COR-L47 (cell line): ENCODE measurements around the gene APOL4.
"Not testable (repeated sequence)": the region's sequence is repeated elsewhere in the genome, so short reads cannot be mapped to it uniquely, and the experiment has no call there.

Experiments used
- DNase-seq: peaks from one replicate; lab custom pipeline; 2025; lab: John Stamatoyannopoulos, UW

APOL4 gene, protein sequence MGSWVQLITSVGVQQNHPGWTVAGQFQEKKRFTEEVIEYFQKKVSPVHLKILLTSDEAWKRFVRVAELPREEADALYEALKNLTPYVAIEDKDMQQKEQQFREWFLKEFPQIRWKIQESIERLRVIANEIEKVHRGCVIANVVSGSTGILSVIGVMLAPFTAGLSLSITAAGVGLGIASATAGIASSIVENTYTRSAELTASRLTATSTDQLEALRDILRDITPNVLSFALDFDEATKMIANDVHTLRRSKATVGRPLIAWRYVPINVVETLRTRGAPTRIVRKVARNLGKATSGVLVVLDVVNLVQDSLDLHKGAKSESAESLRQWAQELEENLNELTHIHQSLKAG

GRCh38 chr22:36201630-36202319 is at the start of gene APOL4:
TSS of gene APOL4 (minus strand) at chr22:36201809. CDS start at chr22:36201734, 75 bp downstream.
- peak; percentile 78 for DNase-seq

- not testable (repeated sequence) for DNase-seq
Observed at GRCh38 chr22:36250292-36250960, 48.8 kb upstream of the APOL4 start.

DNA sequence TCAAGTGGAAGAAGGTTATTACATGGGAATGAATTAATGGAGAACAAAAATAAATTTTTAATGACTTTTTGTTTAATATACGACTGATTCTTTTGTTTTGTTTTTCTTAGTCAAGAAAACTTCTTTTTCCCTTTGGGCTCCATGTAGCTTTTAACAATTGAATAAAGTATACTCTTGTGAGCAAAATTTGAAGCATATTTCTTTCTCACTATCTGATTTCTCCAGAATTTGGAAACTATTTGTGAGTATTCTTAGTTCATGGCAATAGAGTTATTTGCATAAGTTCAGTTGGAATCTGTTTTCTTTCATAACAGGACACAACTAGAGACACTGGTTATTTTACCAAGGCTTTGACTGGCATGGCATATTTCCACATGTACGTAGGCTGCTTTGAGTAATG is 47.6 kb upstream of the APOL4 start:
- no peak for DNase-seq

GRCh38 chr22:36247955-36248354 is 46.3 kb upstream of the APOL4 start:
- no peak for DNase-seq

- no peak for DNase-seq
Observed at GRCh38 chr22:36246718-36247117, 45.1 kb upstream of the APOL4 start.

DNA sequence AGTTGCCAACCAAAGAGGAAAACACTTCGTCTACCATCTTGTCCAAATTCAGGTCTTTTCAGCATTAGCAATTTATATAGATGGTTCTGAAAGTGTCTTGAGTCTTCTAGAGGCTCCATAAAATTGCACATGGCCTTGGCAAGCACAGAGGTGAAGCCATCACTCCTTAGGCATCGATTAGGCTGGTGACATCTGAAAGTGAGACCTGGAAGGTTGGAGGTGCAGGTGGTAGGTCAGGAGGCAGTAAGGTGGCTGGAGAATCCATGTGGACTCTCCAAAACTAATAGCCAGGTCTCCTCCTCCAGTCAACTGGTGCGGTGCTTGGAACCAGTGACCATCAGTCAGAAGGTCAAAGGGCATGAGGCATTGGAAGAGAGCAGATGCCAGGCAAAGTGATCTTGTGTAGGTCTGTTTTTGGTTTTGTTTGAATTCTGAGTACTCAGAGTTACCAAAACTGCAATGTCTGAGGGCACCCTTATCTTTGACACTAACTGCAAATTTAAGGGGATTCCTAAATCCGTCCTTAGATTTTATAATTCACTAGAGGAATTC is 44.3 kb upstream of the APOL4 start:
- no peak for DNase-seq

- no peak for DNase-seq
Observed at GRCh38 chr22:36244522-36245391, 43.1 kb upstream of the APOL4 start.

- no peak for DNase-seq
Observed at GRCh38 chr22:36243986-36244385, 42.4 kb upstream of the APOL4 start.

DNA sequence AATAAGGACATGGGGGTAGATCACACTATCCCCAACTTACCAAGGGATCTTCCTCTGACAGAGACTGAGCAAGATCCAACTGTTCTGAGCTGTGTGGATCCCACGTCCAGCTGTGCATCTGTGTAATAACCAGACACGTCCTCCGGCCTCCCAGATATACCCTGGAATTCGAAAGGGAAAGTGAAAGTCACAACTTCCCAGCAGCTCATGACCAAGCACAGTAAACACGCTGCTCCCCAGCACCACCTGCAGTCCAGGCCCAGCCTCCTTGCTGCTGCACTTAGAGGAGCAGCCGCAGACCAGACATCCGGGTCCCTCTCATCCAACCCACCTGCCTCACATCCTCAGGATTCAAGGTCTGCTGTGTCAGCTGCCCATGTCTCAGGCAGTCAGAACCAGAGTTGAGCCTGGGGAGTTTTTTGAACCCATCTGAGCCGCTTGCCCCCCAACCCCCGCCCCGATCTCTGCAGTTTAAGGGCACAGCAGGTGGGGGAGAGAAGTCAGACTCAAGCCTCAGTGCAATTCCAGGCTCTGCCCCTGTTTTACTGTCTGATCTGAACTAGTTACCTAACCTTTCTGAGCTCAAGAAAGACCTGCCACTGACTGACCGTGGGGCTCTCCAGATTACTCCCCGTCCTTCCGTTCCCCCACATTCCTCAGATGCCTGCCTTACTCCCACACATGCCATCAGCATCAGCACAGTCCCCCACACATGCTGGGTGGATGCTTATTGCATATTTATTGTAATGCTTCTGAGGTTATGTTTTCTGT is 38.0 kb upstream of the APOL4 start, which contains the start of gene APOL2:
TSS of gene APOL2 (minus strand) at position 127 of the 771 bp plus-strand sequence. CDS start 6,365 bp downstream, outside the sequence.
- peak; percentile 91 for DNase-seq

- no peak for DNase-seq
Observed at GRCh38 chr22:36239150-36239400, 37.5 kb upstream of the APOL4 start.

- peak; percentile 37 for DNase-seq
Observed at GRCh38 chr22:36238373-36239149, 37.0 kb upstream of the APOL4 start.

GRCh38 chr22:36237462-36238372 is 36.1 kb upstream of the APOL4 start:
- DNase-seq: no peak

DNA sequence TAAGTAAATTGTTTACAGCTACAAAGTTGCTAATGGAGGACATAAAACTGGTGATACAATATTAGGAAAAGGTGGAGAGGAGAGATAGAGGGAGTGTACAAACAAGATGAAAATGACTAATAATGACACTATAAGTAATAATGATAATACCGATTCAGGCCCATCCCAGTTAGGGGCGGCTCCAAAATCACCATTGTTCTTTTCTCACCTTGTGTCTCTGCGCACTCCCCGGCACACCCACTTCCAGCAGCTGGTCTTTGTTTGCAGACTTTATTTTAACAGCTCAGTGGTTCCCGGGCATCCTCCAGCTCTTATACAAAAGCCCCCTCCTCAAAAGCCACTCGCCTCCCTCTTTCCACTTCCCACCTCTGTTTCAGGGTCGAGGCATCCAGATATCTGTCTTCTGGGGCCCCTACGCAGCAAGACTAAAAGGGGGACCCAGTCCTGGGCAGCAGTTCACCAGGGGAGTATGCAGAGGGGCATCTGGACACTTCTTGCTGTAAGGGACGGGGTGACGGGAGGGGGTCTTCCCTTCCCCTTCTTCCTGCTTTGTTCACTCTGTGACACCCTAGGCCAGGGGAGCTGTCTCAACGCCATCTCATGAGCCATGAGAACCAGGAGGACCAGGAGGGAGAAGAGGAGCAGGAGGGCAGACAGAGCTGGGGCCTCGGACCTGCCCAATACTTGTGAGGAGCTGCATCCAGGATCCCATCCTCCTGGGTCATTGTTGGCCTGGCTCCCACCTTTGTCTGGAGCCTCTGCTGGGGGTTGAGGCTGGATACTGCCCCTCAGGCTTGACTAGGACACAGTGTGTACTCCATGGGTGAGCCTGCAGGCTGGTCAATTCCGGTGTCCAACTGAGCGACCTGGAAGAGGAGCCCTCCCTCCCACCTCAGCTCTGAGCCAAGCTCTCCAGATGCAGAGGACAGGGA is 35.0 kb upstream of the APOL4 start:
- peak; percentile 74 for DNase-seq

DNA sequence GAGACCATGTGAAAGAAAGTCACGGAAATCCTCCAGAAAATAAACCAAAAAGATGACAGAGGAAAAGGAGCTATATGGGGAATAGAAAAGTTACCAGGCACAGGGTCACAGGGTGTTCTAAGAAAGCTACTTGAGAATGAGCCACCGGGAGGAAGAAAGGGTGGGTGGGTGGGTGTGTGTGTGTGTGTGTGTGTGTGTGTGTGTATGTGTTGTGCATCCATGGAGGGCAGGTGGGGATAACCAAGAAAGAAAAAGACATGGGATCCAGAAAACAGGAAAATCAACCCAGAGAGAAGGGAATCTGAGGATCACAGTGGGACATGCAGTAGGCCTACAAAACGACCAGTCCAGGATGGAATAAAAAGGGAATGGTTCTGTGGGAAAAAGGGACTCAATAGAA is 34.0 kb upstream of the APOL4 start:
- no peak for DNase-seq

- DNase-seq: no peak
Observed at GRCh38 chr22:36234919-36235318, 33.3 kb upstream of the APOL4 start.

- no peak for DNase-seq
Observed at GRCh38 chr22:36234213-36234612, 32.6 kb upstream of the APOL4 start.

DNA sequence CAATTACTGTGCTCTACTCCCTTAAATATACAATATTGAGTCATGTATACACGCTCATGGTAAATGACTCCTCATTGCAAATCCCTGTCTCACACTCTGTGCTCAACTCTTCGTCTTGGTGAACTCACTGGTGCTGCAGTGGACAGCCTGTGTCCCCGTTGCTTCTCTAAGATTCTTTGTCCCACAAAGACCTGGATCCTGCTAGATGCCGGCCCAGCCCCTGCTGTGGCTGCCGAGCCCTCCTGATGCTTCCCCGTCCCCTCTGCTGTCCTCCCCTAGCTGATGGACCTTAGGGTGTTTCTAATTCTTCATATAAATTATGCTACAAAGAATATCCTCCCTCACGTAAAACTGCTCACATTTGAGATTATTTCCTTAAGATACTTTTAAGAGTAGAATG is 32.2 kb upstream of the APOL4 start:
- no peak for DNase-seq
